BJ (cell line): ENCODE data around the gene NARF. TPM values are rescaled to one million over a fixed set of nuclear protein-coding genes. Genes with fewer than 3 reads are reported as not detected.
A peak's percentile ranks its signal among the peaks of the same experiment; 100 is the strongest.
"Not testable (repeated sequence)": the region's sequence is repeated elsewhere in the genome, so short reads cannot be mapped to it uniquely, and the experiment has no call there.

ENCODE experiments used
- CTCF ChIA-PET: fragments of 350-600 bp; formaldehyde crosslinking; extraction: SDS; loops from one replicate; lab custom pipeline; 2021; ENCODE audit warnings: antibody characterized with exemption, inconsistent platforms; lab: Yijun Ruan, JAX
- POLR2A ChIA-PET: fragments of 300-600 bp; sonication (Branson Sonifier 250); formaldehyde crosslinking; extraction: SDS; loops from one replicate; lab custom pipeline; 2021; ENCODE audit warnings: antibody characterized with exemption; lab: Charles Lee
- DNase-seq: peaks from one replicate; pipeline ENCODE4 v3.0.0-alpha.2; 2011; ENCODE audit warnings: low read depth
- H3K27me3 ChIP-seq: 2 replicates; pipeline ENCODE4 v1.6.0; 2011; ENCODE audit warnings: low read length; ENCODE audit not compliant: control insufficient read depth, insufficient read depth
- H3K36me3 ChIP-seq: 2 replicates; pipeline ENCODE4 v1.5.1; 2011; ENCODE audit warnings: low read length; ENCODE audit not compliant: control insufficient read depth, insufficient read depth
- H3K4me3 ChIP-seq: 2 replicates; pipeline ENCODE4 v1.5.1; 2011; ENCODE audit warnings: low read depth, mild to moderate bottlenecking, control low read depth, low read length
- CTCF ChIP-seq: IDR thresholded peaks from 2 replicates; pipeline ENCODE4 v1.5.1; 2011; ENCODE audit warnings: low read depth, mild to moderate bottlenecking, control low read depth, inconsistent platforms, low read length, moderate library complexity; ENCODE audit not compliant: insufficient read depth
- polyA minus RNA-seq: library from RNA; depleted of rRNA, polyadenylated mRNA; stranded (reverse); fragments of >200 nt; gene quantifications from 2 replicates; pipeline ENCODE4 v1.2.3, GENCODE V29; 2011; rRNA and poly(A)+ RNA removed
- polyA plus RNA-seq: library from polyadenylated mRNA; depleted of rRNA; stranded (reverse); fragments of >200 nt; gene quantifications from 2 replicates; pipeline ENCODE4 v1.2.3, GENCODE V29; 2011; rRNA removed

The NARF gene
- polyA plus RNA-seq (68.5 and 75.5 TPM in 2 replicates), polyA minus RNA-seq (24.8 and 26.8 TPM in 2 replicates)

- no peak for TF ChIP-seq CTCF
- POLR2A ChIA-PET = interaction anchor here (0.6 kb wide), 1 partner anchor 229 kb away, joined by 4 read pairs; the partner anchor contains the start of gene SLC16A3
- H3K27me3 ChIP-seq = no peaks in the 10 kb centered on the region
- H3K36me3 ChIP-seq = peaks cover 15% of the 10 kb centered on the region
- peak within 1 kb of the TSS; percentile 82 for H3K4me3 ChIP-seq
- peak; percentile 84 for DNase-seq
- CTCF ChIA-PET = interaction anchor here (0.9 kb wide), 1 partner anchor 109 kb away, joined by 3 read pairs; no protein-coding TSS in a partner anchor
Observed at GRCh38 chr17:82458179-82458884, at the start of gene NARF. Gene NARF (plus strand): TSS chr17:82458741. CDS start chr17:82458804, 63 bp downstream.

- H3K27me3 ChIP-seq = no peaks in the 10 kb centered on the region
- ChIA-PET POLR2A (no interaction called here), CTCF (interaction anchor here (0.8 to 2.5 kb wide), 2 partner anchors 57 to 378 kb away, joined by 3 to 15 read pairs; no protein-coding TSS in a partner anchor)
- H3K4me3 ChIP-seq = no peak overlapping the region
- peaks cover 3% of the 10 kb centered on the region; the same call in 1 of the 2 replicates for H3K36me3 ChIP-seq
- TF ChIP-seq CTCF = no peak
- DNase-seq = no peak
Observed at GRCh38 chr17:82408938-82409318, 49.6 kb upstream of the NARF start.

GRCh38 chr17:82410014-82410716 is 48.4 kb upstream of the NARF start:
- CTCF ChIA-PET = interaction anchor here (1.0 to 2.5 kb wide), 3 partner anchors 54 to 60 kb away, joined by 3 to 15 read pairs (median 4); no protein-coding TSS in a partner anchor
- H3K4me3 ChIP-seq = no peak overlapping the region
- DNase-seq = no peak
- no peak for TF ChIP-seq CTCF
- H3K36me3 ChIP-seq = peaks cover 3% of the 10 kb centered on the region; the same call in 1 of the 2 replicates
- H3K27me3 ChIP-seq = no peaks in the 10 kb centered on the region
- POLR2A ChIA-PET = no interaction called here

GRCh38 chr17:82411396-82412053 is 47.0 kb upstream of the NARF start:
- TF ChIP-seq CTCF = no peak
- H3K27me3 ChIP-seq = no peaks in the 10 kb centered on the region
- DNase-seq = no peak
- CTCF ChIA-PET = interaction anchor here (0.8 to 4.1 kb wide), 5 partner anchors 42 to 151 kb away, joined by 3 to 36 read pairs (median 4); no protein-coding TSS in a partner anchor
- H3K36me3 ChIP-seq = peaks cover 3% of the 10 kb centered on the region; the same call in 1 of the 2 replicates
- POLR2A ChIA-PET = no interaction called here
- H3K4me3 ChIP-seq = no peak overlapping the region

- POLR2A ChIA-PET, H3K36me3 ChIP-seq, H3K4me3 ChIP-seq, H3K27me3 ChIP-seq, DNase-seq: not testable (repeated sequence)
- CTCF ChIA-PET = interaction anchor here (0.8 to 4.1 kb wide), 3 partner anchors 42 to 151 kb away, joined by 3 to 36 read pairs (median 3); no protein-coding TSS in a partner anchor
Observed at GRCh38 chr17:82412081-82412480, 46.5 kb upstream of the NARF start.
